ENCODE measurements around the gene EIF3A. TPM values are rescaled to one million over a fixed set of nuclear protein-coding genes. Genes with fewer than 3 reads are reported as not detected.

The EIF3A gene
- total RNA-seq, 6 donors from 2014 or later = 90.2 to 138 (median 107) TPM

- Histone ChIP-seq H3K4me3 (no peak overlapping the region), H3K9me3 (no peaks in the 10 kb centered on the region), H3K27me3 (no peaks in the 10 kb centered on the region), H3K27ac (no peak overlapping the region), H3K4me1 (peaks cover 0 to 16% (median 8%) of the 10 kb centered on the region in 4 donors), H3K36me3 (no peaks in the 10 kb centered on the region)
- DNase-seq (no peak), ATAC-seq (ENCODE audit: low FRiP score in 2 of 2) (no peak)
- TF ChIP-seq POLR2A (IDR thresholded peaks at IDR 0.05) (no peak), EP300 (IDR thresholded peaks at IDR 0.05) (no peak)
- 70 to 84% methylated on average over 3 to 7 of the region's 8 CpGs for WGBS, 2 donors
These were observed 57.1 kb downstream of the EIF3A start for GRCh38 chr10:119023553-119023868.

- 68 to 74% methylated on average over 8 of the region's 8 CpGs for WGBS, 2 donors
- Histone ChIP-seq H3K27me3 (no peaks in the 10 kb centered on the region), H3K27ac (no peak overlapping the region), H3K4me1 (peaks cover 0 to 16% (median 8%) of the 10 kb centered on the region in 4 donors), H3K4me3 (no peak overlapping the region), H3K36me3 (no peaks in the 10 kb centered on the region), H3K9me3 (no peaks in the 10 kb centered on the region)
- DNase-seq (no peak), ATAC-seq (ENCODE audit: low FRiP score in 2 of 2) (no peak)
- TF ChIP-seq, protein P1, sequence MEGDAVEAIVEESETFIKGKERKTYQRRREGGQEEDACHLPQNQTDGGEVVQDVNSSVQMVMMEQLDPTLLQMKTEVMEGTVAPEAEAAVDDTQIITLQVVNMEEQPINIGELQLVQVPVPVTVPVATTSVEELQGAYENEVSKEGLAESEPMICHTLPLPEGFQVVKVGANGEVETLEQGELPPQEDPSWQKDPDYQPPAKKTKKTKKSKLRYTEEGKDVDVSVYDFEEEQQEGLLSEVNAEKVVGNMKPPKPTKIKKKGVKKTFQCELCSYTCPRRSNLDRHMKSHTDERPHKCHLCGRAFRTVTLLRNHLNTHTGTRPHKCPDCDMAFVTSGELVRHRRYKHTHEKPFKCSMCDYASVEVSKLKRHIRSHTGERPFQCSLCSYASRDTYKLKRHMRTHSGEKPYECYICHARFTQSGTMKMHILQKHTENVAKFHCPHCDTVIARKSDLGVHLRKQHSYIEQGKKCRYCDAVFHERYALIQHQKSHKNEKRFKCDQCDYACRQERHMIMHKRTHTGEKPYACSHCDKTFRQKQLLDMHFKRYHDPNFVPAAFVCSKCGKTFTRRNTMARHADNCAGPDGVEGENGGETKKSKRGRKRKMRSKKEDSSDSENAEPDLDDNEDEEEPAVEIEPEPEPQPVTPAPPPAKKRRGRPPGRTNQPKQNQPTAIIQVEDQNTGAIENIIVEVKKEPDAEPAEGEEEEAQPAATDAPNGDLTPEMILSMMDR (IDR thresholded peaks at IDR 0.05) = no peak
These were observed 57.6 kb downstream of the EIF3A start for GRCh38 chr10:119022846-119023552.

DNA sequence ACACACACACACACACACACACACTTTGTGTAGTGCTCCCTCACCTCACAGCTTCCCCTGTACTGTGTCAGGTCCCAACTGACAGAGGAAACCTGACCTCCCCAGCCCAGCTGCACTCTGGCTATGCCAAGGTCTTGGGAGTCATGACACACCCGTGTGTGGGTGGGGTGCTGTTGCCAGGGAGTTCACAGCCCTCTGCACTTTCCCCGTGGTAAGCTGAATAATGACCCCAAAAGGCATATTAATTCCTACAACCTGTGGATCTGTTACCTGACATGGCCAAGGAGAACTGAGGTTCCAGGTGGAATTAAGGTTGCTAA lies 60.0 kb downstream of the EIF3A start:
- WGBS, 2 donors = 37 to 71% methylated on average over 1 to 2 of the region's 2 CpGs
- no peak for DNase-seq

DNA sequence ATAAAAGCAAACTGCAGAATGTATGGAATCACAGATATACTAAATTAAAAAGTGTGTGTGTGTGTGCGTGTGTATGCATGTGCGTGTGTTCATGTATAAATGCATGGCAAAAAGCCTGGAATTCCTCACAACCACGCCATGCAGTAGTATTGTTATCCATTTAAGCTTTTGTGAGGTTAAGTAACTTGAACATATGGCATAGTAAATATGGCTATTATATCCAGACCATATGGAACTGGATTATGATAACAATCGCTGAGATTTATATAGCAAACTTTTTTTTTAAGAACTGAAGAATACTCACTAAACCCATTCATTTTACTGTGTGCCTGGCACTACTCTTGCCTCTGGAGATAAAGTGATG lies 73.4 kb downstream of the EIF3A start:
- H3K36me3 ChIP-seq = no peaks in the 10 kb centered on the region
- WGBS, 2 donors = 65 to 71% methylated on average over 4 of the region's 4 CpGs
- DNase-seq = no peak
- no peak overlapping the region for H3K4me3 ChIP-seq
- no peak for ATAC-seq (ENCODE audit: low FRiP score in 2 of 2)
- peaks cover 0 to 10% (median 2%) of the 10 kb centered on the region in 4 donors for H3K4me1 ChIP-seq
- H3K9me3 ChIP-seq = no peaks in the 10 kb centered on the region
- TF ChIP-seq POLR2A (IDR thresholded peaks at IDR 0.05) = no peak
- no peak for TF ChIP-seq POLR2AphosphoS5 (IDR thresholded peaks at IDR 0.05)
- no peak overlapping the region for H3K27ac ChIP-seq
- no peaks in the 10 kb centered on the region for H3K27me3 ChIP-seq

More for the DNA sequence above, 60.0 kb downstream of the EIF3A start:
- Histone ChIP-seq H3K27ac (no peak overlapping the region), H3K9me3 (no peaks in the 10 kb centered on the region), H3K27me3 (no peaks in the 10 kb centered on the region), H3K4me1 (peaks cover 0 to 9% (median 4%) of the 10 kb centered on the region in 4 donors), H3K4me3 (no peak overlapping the region), H3K36me3 (no peaks in the 10 kb centered on the region)
- peak in 1 of 2 donors; percentile 51 for ATAC-seq (ENCODE audit: low FRiP score in 2 of 2)
- TF ChIP-seq EP300 (IDR thresholded peaks at IDR 0.05) = no peak
- TF ChIP-seq POLR2A (IDR thresholded peaks at IDR 0.05) = no peak
- TF ChIP-seq POLR2AphosphoS5 (IDR thresholded peaks at IDR 0.05) = no peak

GRCh38 chr10:119006451-119007210 lies 74.0 kb downstream of the EIF3A start:
- no peak overlapping the region for H3K4me3 ChIP-seq
- TF ChIP-seq, protein P1 (IDR thresholded peaks at IDR 0.05) = no peak
- TF ChIP-seq POLR2A (IDR thresholded peaks at IDR 0.05) = no peak
- TF ChIP-seq POLR2AphosphoS5 (IDR thresholded peaks at IDR 0.05) = no peak
- TF ChIP-seq EP300 (IDR thresholded peaks at IDR 0.05) = no peak
- WGBS, 2 donors = 39 to 49% methylated on average over 9 of the region's 9 CpGs
- no peaks in the 10 kb centered on the region for H3K27me3 ChIP-seq
- ATAC-seq (ENCODE audit: low FRiP score in 2 of 2) (peak; percentile 69 to 90), DNase-seq (peak in 1 of 2 donors; percentile 64)
- H3K4me1 ChIP-seq = peaks cover 0 to 10% (median 2%) of the 10 kb centered on the region in 4 donors
- no peaks in the 10 kb centered on the region for H3K36me3 ChIP-seq
- H3K27ac ChIP-seq = no peak overlapping the region
- no peaks in the 10 kb centered on the region for H3K9me3 ChIP-seq

DNA sequence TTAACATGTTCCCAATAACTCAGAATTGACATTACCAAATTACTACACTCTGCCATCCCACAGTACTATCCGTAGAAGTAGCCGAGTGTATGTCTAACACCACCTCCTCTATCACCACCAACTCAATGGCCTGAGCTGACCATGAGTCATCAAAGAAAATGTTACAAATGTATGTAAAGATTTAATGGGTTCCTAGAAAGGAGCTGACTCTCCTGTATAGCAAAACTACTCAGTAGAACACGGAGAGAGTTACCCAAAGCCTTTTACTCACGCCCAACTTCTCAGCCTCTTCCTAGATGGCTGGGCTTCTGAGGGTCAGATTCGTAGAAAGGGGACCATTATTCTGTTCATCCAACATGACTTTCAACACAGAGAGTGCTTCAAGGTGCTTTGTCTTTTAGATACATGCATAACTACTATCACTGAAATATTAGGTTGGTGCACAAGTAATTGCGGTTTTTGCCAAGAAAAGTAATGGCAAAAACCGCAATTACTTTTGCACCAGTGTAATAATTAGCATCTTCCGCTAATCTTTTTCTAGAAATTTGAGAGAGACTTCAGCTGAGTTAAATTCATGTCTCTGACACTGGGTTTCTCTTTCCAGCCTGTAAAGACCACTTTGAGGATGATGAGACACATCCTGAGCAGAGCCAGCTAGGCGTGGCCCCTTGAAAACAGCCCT lies 75.1 kb downstream of the EIF3A start:
- TF ChIP-seq POLR2A (IDR thresholded peaks at IDR 0.05) (no peak), EP300 (IDR thresholded peaks at IDR 0.05) (no peak), POLR2AphosphoS5 (IDR thresholded peaks at IDR 0.05) (no peak)
- TF ChIP-seq, protein P1 (IDR thresholded peaks at IDR 0.05) = no peak
- 86 to 87% methylated on average over 9 of the region's 9 CpGs for WGBS, 2 donors
- Histone ChIP-seq H3K27ac (no peak overlapping the region), H3K9me3 (no peaks in the 10 kb centered on the region), H3K27me3 (no peaks in the 10 kb centered on the region), H3K4me3 (no peak overlapping the region), H3K36me3 (no peaks in the 10 kb centered on the region), H3K4me1 (peaks cover 0 to 10% (median 2%) of the 10 kb centered on the region in 4 donors)
- DNase-seq (no peak), ATAC-seq (ENCODE audit: low FRiP score in 2 of 2) (no peak)

Measured in upper lobe of left lung (tissue), 6 donors.